Measurements from ENCODE around the gene HADH. TPM values are rescaled to one million over a fixed set of nuclear protein-coding genes. Genes with fewer than 3 reads are reported as not detected.
A peak's percentile ranks its signal among the peaks of the same experiment; 100 is the strongest.

Gene HADH
- total and polyA plus RNA-seq, 7 experiments from 2014 or later: 16.5 to 45.1 (median 30.1) TPM

- no peak overlapping the region for H3K27ac ChIP-seq (ENCODE audit: low read depth, low read length)
- ATAC-seq (peak; percentile 84), DNase-seq (peak; percentile 63 to 86 (median 76))
- no peak overlapping the region for H3K4me3 Mint-ChIP-seq
- POLR2A ChIA-PET: interaction anchor here (0.6 to 2.5 kb wide), 8 partner anchors 12 to 602 kb away, joined by 3 to 6 read pairs (median 4); partner anchors contain the start of gene RPL34
- peaks cover 0 to 35% (median 18%) of the 10 kb centered on the region in 5 donors for H3K36me3 Mint-ChIP-seq
- intact Hi-C loops (cut with micrococcal nuclease): loop anchor here (1.0 to 10.0 kb wide), 12 partner anchors 455 to 1389 kb away; partner anchors contain the start of genes OSTC (in 2 of the 2), RPL34 (in 2 of the 2) and ETNPPL (in 1 of the 2)
- peaks cover 0 to 27% (median 14%) of the 10 kb centered on the region in 7 donors for H3K4me1 Mint-ChIP-seq
- no peaks in the 10 kb centered on the region for H3K9me3 ChIP-seq (ENCODE audit: control insufficient read depth in 2 of 3, low read length in 3 of 3)
- no peaks in the 10 kb centered on the region for H3K27me3 Mint-ChIP-seq
- no peaks in the 10 kb centered on the region for H3K9me3 Mint-ChIP-seq
- H3K27me3 ChIP-seq (ENCODE audit: control insufficient read depth in 2 of 2, insufficient read depth in 2 of 2, low read length in 2 of 2): no peaks in the 10 kb centered on the region
- no peak overlapping the region for H3K4me3 ChIP-seq (ENCODE audit: low read length)
- CTCF ChIA-PET: interaction anchor here (0.6 to 4.9 kb wide), 28 partner anchors 12 to 1388 kb away, joined by 3 to 77 read pairs (median 4); partner anchors contain the start of gene LEF1
- peak overlapping the region in 6 of 9 donors; percentile 5 to 86 (median 52) for H3K27ac Mint-ChIP-seq
- no peaks in the 10 kb centered on the region for H3K4me1 ChIP-seq (ENCODE audit: control insufficient read depth in 2 of 2, insufficient read depth in 2 of 2, low read length in 2 of 2)
- peaks cover 0 to 36% (median 4%) of the 10 kb centered on the region in 3 experiments for H3K36me3 ChIP-seq (ENCODE audit: control insufficient read depth in 2 of 3, insufficient read depth in 3 of 3, low read length in 3 of 3)
These were observed 28.6 kb downstream of the HADH start for GRCh38 chr4:108018040-108018883.

GRCh38 chr4:108018884-108019187, 29.1 kb downstream of the HADH start:
- no peak overlapping the region for H3K27ac ChIP-seq (ENCODE audit: low read depth, low read length)
- H3K36me3 ChIP-seq (ENCODE audit: control insufficient read depth in 2 of 3, insufficient read depth in 3 of 3, low read length in 3 of 3): peaks cover 0 to 36% (median 4%) of the 10 kb centered on the region in 3 experiments
- peak overlapping the region in 5 of 9 donors; percentile 5 to 86 (median 52) for H3K27ac Mint-ChIP-seq
- ChIA-PET POLR2A (interaction anchor here (0.6 to 2.5 kb wide), 10 partner anchors 11 to 601 kb away, joined by 3 to 6 read pairs (median 4); partner anchors contain the start of gene RPL34), CTCF (interaction anchor here (0.6 to 4.9 kb wide), 32 partner anchors 11 to 1572 kb away, joined by 3 to 77 read pairs (median 4); partner anchors contain the start of gene LEF1)
- H3K4me1 ChIP-seq (ENCODE audit: control insufficient read depth in 2 of 2, insufficient read depth in 2 of 2, low read length in 2 of 2): no peaks in the 10 kb centered on the region
- no peaks in the 10 kb centered on the region for H3K27me3 ChIP-seq (ENCODE audit: control insufficient read depth in 2 of 2, insufficient read depth in 2 of 2, low read length in 2 of 2)
- intact Hi-C loops (cut with micrococcal nuclease): loop anchor here (1.0 to 10.0 kb wide), 12 partner anchors 454 to 1388 kb away; partner anchors contain the start of genes OSTC (in 2 of the 2), RPL34 (in 2 of the 2) and ETNPPL (in 1 of the 2)
- ATAC-seq (no peak), DNase-seq (no peak)
- no peak overlapping the region for H3K4me3 ChIP-seq (ENCODE audit: low read length)
- no peak overlapping the region for H3K4me3 Mint-ChIP-seq
- no peaks in the 10 kb centered on the region for H3K9me3 Mint-ChIP-seq
- H3K4me1 Mint-ChIP-seq: peaks cover 0 to 28% (median 14%) of the 10 kb centered on the region in 7 donors
- peaks cover 2 to 40% (median 22%) of the 10 kb centered on the region in 5 donors for H3K36me3 Mint-ChIP-seq
- H3K9me3 ChIP-seq (ENCODE audit: control insufficient read depth in 2 of 3, low read length in 3 of 3): no peaks in the 10 kb centered on the region
- no peaks in the 10 kb centered on the region for H3K27me3 Mint-ChIP-seq

GRCh38 chr4:108024085-108024877, 34.6 kb downstream of the HADH start:
- Mint-ChIP-seq H3K4me3 (no peak overlapping the region), H3K27ac (peak overlapping the region in 1 of 9 donors; percentile 1), H3K4me1 (peaks cover 9 to 44% (median 18%) of the 10 kb centered on the region in 7 donors), H3K9me3 (no peaks in the 10 kb centered on the region), H3K27me3 (no peaks in the 10 kb centered on the region), H3K36me3 (peaks cover 6 to 45% (median 21%) of the 10 kb centered on the region in 5 donors)
- no peak overlapping the region for H3K4me3 ChIP-seq (ENCODE audit: low read length)
- CTCF ChIA-PET: no interaction called here
- peaks cover 0 to 7% of the 10 kb centered on the region in 2 donors for H3K4me1 ChIP-seq (ENCODE audit: control insufficient read depth in 2 of 2, insufficient read depth in 2 of 2, low read length in 2 of 2)
- no peaks in the 10 kb centered on the region for H3K9me3 ChIP-seq (ENCODE audit: control insufficient read depth in 2 of 3, low read length in 3 of 3)
- no peak overlapping the region for H3K27ac ChIP-seq (ENCODE audit: low read depth, low read length)
- POLR2A ChIA-PET: no interaction called here
- DNase-seq (no peak), ATAC-seq (no peak)
- H3K36me3 ChIP-seq (ENCODE audit: control insufficient read depth in 2 of 3, insufficient read depth in 3 of 3, low read length in 3 of 3): peaks cover 0 to 26% (median 4%) of the 10 kb centered on the region in 3 experiments
- no peaks in the 10 kb centered on the region for H3K27me3 ChIP-seq (ENCODE audit: control insufficient read depth in 2 of 2, insufficient read depth in 2 of 2, low read length in 2 of 2)
- intact Hi-C loops (cut with micrococcal nuclease): loop anchor here in 1 of 2 donors (10.0 kb wide), 1 partner anchor 1281 kb away; the partner anchor contains the start of gene COL25A1

- H3K4me1 ChIP-seq (ENCODE audit: control insufficient read depth in 2 of 2, insufficient read depth in 2 of 2, low read length in 2 of 2): peaks cover 5 to 13% of the 10 kb centered on the region in 2 donors
- no peak for DNase-seq
- H3K9me3 Mint-ChIP-seq: no peaks in the 10 kb centered on the region
- H3K27me3 ChIP-seq (ENCODE audit: control insufficient read depth in 2 of 2, insufficient read depth in 2 of 2, low read length in 2 of 2): no peaks in the 10 kb centered on the region
- no peaks in the 10 kb centered on the region for H3K27me3 Mint-ChIP-seq
- ATAC-seq: no peak
- H3K4me1 Mint-ChIP-seq: peaks cover 10 to 46% (median 19%) of the 10 kb centered on the region in 7 donors
- H3K4me3 ChIP-seq (ENCODE audit: low read length): no peak overlapping the region
- H3K27ac ChIP-seq (ENCODE audit: low read depth, low read length): no peak overlapping the region
- H3K36me3 ChIP-seq (ENCODE audit: control insufficient read depth in 2 of 3, insufficient read depth in 3 of 3, low read length in 3 of 3): peaks cover 0 to 21% (median 0%) of the 10 kb centered on the region in 3 experiments
- no peak overlapping the region for H3K4me3 Mint-ChIP-seq
- POLR2A ChIA-PET: no interaction called here
- peaks cover 6 to 40% (median 21%) of the 10 kb centered on the region in 5 donors for H3K36me3 Mint-ChIP-seq
- intact Hi-C loops (cut with micrococcal nuclease): loop anchor here in 1 of 2 donors (10.0 kb wide), 1 partner anchor 1280 kb away; the partner anchor contains the start of gene COL25A1
- CTCF ChIA-PET: interaction anchor here (1.8 kb wide), 1 partner anchor 10 kb away, joined by 6 read pairs; no protein-coding TSS in a partner anchor
- peak overlapping the region in 1 of 9 donors; percentile 1 for H3K27ac Mint-ChIP-seq
- no peaks in the 10 kb centered on the region for H3K9me3 ChIP-seq (ENCODE audit: control insufficient read depth in 2 of 3, low read length in 3 of 3)
These were observed 35.1 kb downstream of the HADH start for GRCh38 chr4:108024878-108025165.

- no peaks in the 10 kb centered on the region for H3K9me3 ChIP-seq (ENCODE audit: control insufficient read depth in 2 of 3, low read length in 3 of 3)
- ChIA-PET CTCF (interaction anchor here (0.8 to 4.1 kb wide), 24 partner anchors 9 to 1798 kb away, joined by 3 to 32 read pairs (median 10); partner anchors contain the start of gene LEF1), POLR2A (interaction anchor here (0.6 to 10.4 kb wide), 21 partner anchors 10 to 541 kb away, joined by 3 to 120 read pairs (median 4); partner anchors contain the start of gene LEF1)
- Mint-ChIP-seq H3K4me1 (peaks cover 23 to 66% (median 55%) of the 10 kb centered on the region in 7 donors), H3K4me3 (peak overlapping the region; percentile 70 to 84 (median 78)), H3K9me3 (peaks cover 0 to 3% (median 0%) of the 10 kb centered on the region in 11 donors), H3K27me3 (no peaks in the 10 kb centered on the region), H3K27ac (peak overlapping the region; percentile 86 to 96 (median 94)), H3K36me3 (peaks cover 2 to 29% (median 5%) of the 10 kb centered on the region in 5 donors)
- peaks cover 0 to 12% (median 0%) of the 10 kb centered on the region in 3 experiments for H3K36me3 ChIP-seq (ENCODE audit: control insufficient read depth in 2 of 3, insufficient read depth in 3 of 3, low read length in 3 of 3)
- H3K4me3 ChIP-seq (ENCODE audit: low read length): no peak overlapping the region
- ATAC-seq (peak; percentile 64), DNase-seq (peak in 7 of 9 donors; percentile 34 to 60 (median 50))
- H3K27me3 ChIP-seq (ENCODE audit: control insufficient read depth in 2 of 2, insufficient read depth in 2 of 2, low read length in 2 of 2): no peaks in the 10 kb centered on the region
- H3K27ac ChIP-seq (ENCODE audit: low read depth, low read length): peak overlapping the region; percentile 61
- peaks cover 9 to 42% of the 10 kb centered on the region in 2 donors for H3K4me1 ChIP-seq (ENCODE audit: control insufficient read depth in 2 of 2, insufficient read depth in 2 of 2, low read length in 2 of 2)
- intact Hi-C loops (cut with micrococcal nuclease): loop anchor here in 1 of 2 donors (2.0 to 10.0 kb wide), 2 partner anchors 326 to 1276 kb away; partner anchors contain the start of gene COL25A1
These were observed 39.5 kb downstream of the HADH start for GRCh38 chr4:108029016-108029720.
